Body of pancreas (tissue), 4 donors: ENCODE results near the gene SEMA4D. TPM values are rescaled to one million over a fixed set of nuclear protein-coding genes. Genes with fewer than 3 reads are reported as not detected.

Experiments used
- ATAC-seq: fragments of 150-250 bp; one replicate; pipeline ENCODE4 v1.9.1; 2016
- DNase-seq, 4 donors: peaks; one replicate each; pipeline ENCODE4 v3.0.0-alpha.2; 2019
- H3K27ac ChIP-seq, 4 donors: fragments of 200-600 bp; sonication (generic); 1 replicate in 3 of 4; 2 replicates in 1 of 4; pipeline versions ENCODE4 v1.5.1 to v1.6.1; 2016 to 2019; ENCODE audit warnings: mild to moderate bottlenecking in 1 of 4, mixed read lengths in 1 of 4, moderate library complexity in 1 of 4
- H3K27me3 ChIP-seq, 2 donors: fragments of 200-600 bp; sonication (generic); one replicate each; pipeline ENCODE4 v1.6.0; 2016; ENCODE audit warnings: mild to moderate bottlenecking in 1 of 2
- H3K36me3 ChIP-seq, 2 donors: fragments of 200-600 bp; sonication (generic); replicated peaks in 1 of 2; 2 replicates each; pipeline ENCODE4 v1.5.1; 2016; ENCODE audit warnings: low read depth in 2 of 2; ENCODE audit not compliant: insufficient read depth in 1 of 2
- H3K4me1 ChIP-seq: fragments of 200-600 bp; sonication (generic); one replicate; pipeline ENCODE4 v1.6.0; 2016
- H3K4me3 ChIP-seq, 2 donors: fragments of 200-600 bp; sonication (generic); 1 replicate in 1 of 2; 2 replicates in 1 of 2; pipeline ENCODE4 v1.5.1; 2016 to 2019
- H3K9me3 ChIP-seq, 3 donors: fragments of 200-600 bp; sonication (generic); 1 replicate in 2 of 3; 2 replicates in 1 of 3; pipeline ENCODE4 v1.5.1; 2016
- POLR2A ChIP-seq, 3 donors: fragments of 450-650 bp; IDR thresholded peaks; one replicate each; pipeline ENCODE4 v1.6.1; 2016; ENCODE audit warnings: antibody characterized with exemption in 3 of 3, mild to moderate bottlenecking in 2 of 3
- WGBS, 2 donors: methylation state at CpG; one replicate each; pipeline ENCODE4 v1.1.5; 2017; 5-methylcytosine and 5-hydroxymethylcytosine counted together
- intact Hi-C: fragments of 100-400 bp; cut with DNase I; formaldehyde crosslinking; loops from one replicate; pipeline ENCODE4 v1.15.1; 2023
- total RNA-seq, 2 donors: library from RNA; depleted of rRNA; stranded (reverse); fragments of >200 nt; gene quantifications; one replicate each; pipeline ENCODE4 v1.1.0, GENCODE V29; 2016
- TF ChIP-seq, protein P1 (sequence below), 7 experiments: fragments of 450-650 bp in 4 of 7; fragments of 200-600 bp in 3 of 7; sonication (generic) in 3 of 7; IDR thresholded peaks; one replicate each; pipeline ENCODE4 v1.5.1; 2016 to 2019; ENCODE audit warnings: antibody characterized with exemption in 7 of 7

SEMA4D gene
- total RNA-seq, 2 donors from 2014 or later: 15.6 to 18.1 TPM

- Histone ChIP-seq H3K4me1 (no peaks in the 10 kb centered on the region), H3K27ac (no peak overlapping the region), H3K36me3 (no peaks in the 10 kb centered on the region), H3K4me3 (no peak overlapping the region), H3K9me3 (no peaks in the 10 kb centered on the region), H3K27me3 (no peaks in the 10 kb centered on the region)
- intact Hi-C loops: no loop called here
- WGBS, 2 donors: 83 to 86% methylated on average over 9 of the region's 9 CpGs
- ATAC-seq: no peak
- DNase-seq: no peak
- TF ChIP-seq, protein P1, sequence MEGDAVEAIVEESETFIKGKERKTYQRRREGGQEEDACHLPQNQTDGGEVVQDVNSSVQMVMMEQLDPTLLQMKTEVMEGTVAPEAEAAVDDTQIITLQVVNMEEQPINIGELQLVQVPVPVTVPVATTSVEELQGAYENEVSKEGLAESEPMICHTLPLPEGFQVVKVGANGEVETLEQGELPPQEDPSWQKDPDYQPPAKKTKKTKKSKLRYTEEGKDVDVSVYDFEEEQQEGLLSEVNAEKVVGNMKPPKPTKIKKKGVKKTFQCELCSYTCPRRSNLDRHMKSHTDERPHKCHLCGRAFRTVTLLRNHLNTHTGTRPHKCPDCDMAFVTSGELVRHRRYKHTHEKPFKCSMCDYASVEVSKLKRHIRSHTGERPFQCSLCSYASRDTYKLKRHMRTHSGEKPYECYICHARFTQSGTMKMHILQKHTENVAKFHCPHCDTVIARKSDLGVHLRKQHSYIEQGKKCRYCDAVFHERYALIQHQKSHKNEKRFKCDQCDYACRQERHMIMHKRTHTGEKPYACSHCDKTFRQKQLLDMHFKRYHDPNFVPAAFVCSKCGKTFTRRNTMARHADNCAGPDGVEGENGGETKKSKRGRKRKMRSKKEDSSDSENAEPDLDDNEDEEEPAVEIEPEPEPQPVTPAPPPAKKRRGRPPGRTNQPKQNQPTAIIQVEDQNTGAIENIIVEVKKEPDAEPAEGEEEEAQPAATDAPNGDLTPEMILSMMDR (IDR thresholded peaks at IDR 0.05): no peak
Measured at GRCh38 chr9:89420397-89421178, 77.3 kb downstream of the SEMA4D start.

DNA sequence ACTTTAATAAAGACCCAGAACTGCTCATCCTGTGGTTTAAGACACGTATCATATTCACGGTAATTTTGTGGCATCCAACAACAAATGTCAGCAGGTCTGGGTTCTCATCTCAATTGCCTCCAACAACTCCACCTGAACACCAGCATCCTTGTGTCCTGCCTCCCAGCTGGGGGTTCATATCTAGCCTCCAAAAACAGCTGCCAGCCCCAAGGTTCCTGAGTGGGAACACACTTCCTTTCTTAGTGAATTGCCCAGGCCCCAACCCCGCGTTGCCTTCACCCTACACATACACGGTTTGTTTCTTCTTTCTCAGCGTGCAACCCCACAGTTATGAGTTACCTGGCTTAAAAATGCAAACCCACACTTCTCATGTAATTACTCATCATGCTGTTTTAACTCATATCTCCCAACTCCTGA lies 77.9 kb downstream of the SEMA4D start:
- intact Hi-C loops: no loop called here
- Histone ChIP-seq H3K4me1 (no peaks in the 10 kb centered on the region), H3K27ac (no peak overlapping the region), H3K9me3 (no peaks in the 10 kb centered on the region), H3K27me3 (no peaks in the 10 kb centered on the region), H3K4me3 (no peak overlapping the region), H3K36me3 (no peaks in the 10 kb centered on the region)
- 73 to 93% methylated on average over 6 of the region's 6 CpGs for WGBS, 2 donors
- no peak for DNase-seq
- no peak for ATAC-seq
- TF ChIP-seq, protein P1 (IDR thresholded peaks at IDR 0.05): no peak
- TF ChIP-seq POLR2A (IDR thresholded peaks at IDR 0.05): no peak

GRCh38 chr9:89418882-89419640 lies 78.9 kb downstream of the SEMA4D start:
- Histone ChIP-seq H3K9me3 (no peaks in the 10 kb centered on the region), H3K4me1 (no peaks in the 10 kb centered on the region), H3K27me3 (no peaks in the 10 kb centered on the region), H3K4me3 (no peak overlapping the region), H3K36me3 (no peaks in the 10 kb centered on the region), H3K27ac (no peak overlapping the region)
- ATAC-seq (no peak), DNase-seq (no peak)
- 81 to 89% methylated on average over 19 to 21 of the region's 21 CpGs for WGBS, 2 donors
- intact Hi-C loops: no loop called here
- TF ChIP-seq, protein P1 (IDR thresholded peaks at IDR 0.05): no peak
- no peak for TF ChIP-seq POLR2A (IDR thresholded peaks at IDR 0.05)

DNA sequence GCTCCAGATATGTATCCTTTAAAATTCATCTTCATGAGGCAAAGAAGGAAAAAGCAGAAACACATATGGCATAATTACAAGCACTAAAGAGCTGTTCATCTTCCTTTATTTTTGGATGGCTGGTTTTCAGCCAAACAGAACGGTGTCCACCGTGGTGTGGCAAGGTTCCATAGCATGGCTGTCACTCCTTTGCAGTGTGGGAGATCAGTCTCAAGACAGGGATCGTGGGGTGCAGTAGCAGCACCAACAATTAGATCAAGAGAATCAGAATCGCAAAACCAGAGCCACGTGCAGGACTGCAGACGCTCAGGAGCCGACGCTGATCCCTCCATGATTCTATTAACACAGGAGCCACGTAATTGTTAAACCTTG lies 79.5 kb downstream of the SEMA4D start:
- no peaks in the 10 kb centered on the region for H3K9me3 ChIP-seq
- no peak for DNase-seq
- no peaks in the 10 kb centered on the region for H3K36me3 ChIP-seq
- no peak overlapping the region for H3K27ac ChIP-seq
- 85 to 91% methylated on average over 9 of the region's 9 CpGs for WGBS, 2 donors
- intact Hi-C loops: no loop called here
- TF ChIP-seq, protein P1 (IDR thresholded peaks at IDR 0.05): no peak
- ATAC-seq: no peak
- H3K27me3 ChIP-seq: no peaks in the 10 kb centered on the region
- no peaks in the 10 kb centered on the region for H3K4me1 ChIP-seq
- no peak overlapping the region for H3K4me3 ChIP-seq
